Prostate gland (tissue), 2 donors: Measurements from ENCODE around the gene LRRC63.

Experiments
- CTCF ChIP-seq, 4 experiments: fragments of 200-600 bp in 2 of 4; fragments of 450-650 bp in 2 of 4; sonication (generic) in 2 of 4; IDR thresholded peaks; 1 replicate in 3 of 4; 2 replicates in 1 of 4; pipeline ENCODE4 v1.5.1; 2016 to 2019; ENCODE audit warnings: antibody characterized with exemption in 4 of 4, mild to moderate bottlenecking in 2 of 4, moderate library complexity in 2 of 4
- POLR2AphosphoS5 ChIP-seq: sonication (generic); formaldehyde crosslinking; IDR thresholded peaks from one replicate; pipeline ENCODE4 v1.6.1; 2017; ENCODE audit warnings: antibody characterized with exemption

- no peak for TF ChIP-seq CTCF (IDR thresholded peaks at IDR 0.05)
- no peak for TF ChIP-seq POLR2AphosphoS5
Measured at GRCh38 chr13:46197299-46198048, 14.3 kb upstream of the LRRC63 start.
